NCI-H146 (cell line): ENCODE measurements around the gene TANGO6.
A peak's percentile ranks its signal among the peaks of the same experiment; 100 is the strongest.

Experiments
- DNase-seq: peaks from one replicate; lab custom pipeline; 2025; lab: John Stamatoyannopoulos, UW

TANGO6 gene

GRCh38 chr16:68866933-68867332 lies 23.6 kb downstream of the TANGO6 start:
- peak; percentile 66 for DNase-seq

GRCh38 chr16:68869492-68870088 lies 26.3 kb downstream of the TANGO6 start:
- DNase-seq, result no peak

- no peak for DNase-seq
Measured at GRCh38 chr16:68873635-68874471, 30.5 kb downstream of the TANGO6 start.

GRCh38 chr16:68875871-68876270 lies 32.5 kb downstream of the TANGO6 start:
- no peak for DNase-seq

- no peak for DNase-seq
Measured at GRCh38 chr16:68883685-68884084, 40.4 kb downstream of the TANGO6 start.

- DNase-seq, result no peak
Measured at GRCh38 chr16:68884401-68884800, 41.1 kb downstream of the TANGO6 start.

- DNase-seq, result peak; percentile 77
Measured at GRCh38 chr16:68884861-68885720, 41.8 kb downstream of the TANGO6 start.

- no peak for DNase-seq
Measured at GRCh38 chr16:68887107-68887506, 43.8 kb downstream of the TANGO6 start.

- no peak for DNase-seq
Measured at GRCh38 chr16:68889508-68890150, 46.3 kb downstream of the TANGO6 start.

GRCh38 chr16:68892214-68892613 lies 48.9 kb downstream of the TANGO6 start:
- DNase-seq, result no peak

- no peak for DNase-seq
Measured at GRCh38 chr16:68892898-68893297, 49.6 kb downstream of the TANGO6 start.

- DNase-seq, result no peak
Measured at GRCh38 chr16:68893710-68894705, 50.7 kb downstream of the TANGO6 start.

- no peak for DNase-seq
Measured at GRCh38 chr16:68894714-68895113, 51.4 kb downstream of the TANGO6 start.

GRCh38 chr16:68898026-68898425 lies 54.7 kb downstream of the TANGO6 start:
- DNase-seq, result no peak

GRCh38 chr16:68900009-68900408 lies 56.7 kb downstream of the TANGO6 start:
- DNase-seq, result no peak

- DNase-seq, result peak; percentile 68
Measured at GRCh38 chr16:68902003-68902968, 59.0 kb downstream of the TANGO6 start.

GRCh38 chr16:68902969-68903345 lies 59.6 kb downstream of the TANGO6 start:
- no peak for DNase-seq

- DNase-seq, result no peak
Measured at GRCh38 chr16:68907297-68907696, 64.0 kb downstream of the TANGO6 start.

- no peak for DNase-seq
Measured at GRCh38 chr16:68907781-68908181, 64.5 kb downstream of the TANGO6 start.
